Stimulated activated CD4-positive, alpha-beta T cell treated with anti-CD3 and anti-CD28 coated beads, TNF-alpha, amount 100 ng/mL, for 24 hours (primary cell): ENCODE data around the gene TPGS1.

Experiments used
- DNase-seq, 3 experiments: peaks; one replicate each; pipeline ENCODE4 v3.0.0-alpha.2; 2020; ENCODE audit warnings: low read depth in 3 of 3

The TPGS1 gene

GRCh38 chr19:507286-508203 is at the start of gene TPGS1:
TSS of gene TPGS1 (plus strand) at chr19:507497. CDS start at chr19:507507, 10 bp downstream.
- peak; percentile 45 to 86 (median 75) for DNase-seq

- no peak for DNase-seq
Measured at GRCh38 chr19:457636-458035, 49.7 kb upstream of the TPGS1 start.

GRCh38 chr19:458091-459042 is 48.9 kb upstream of the TPGS1 start:
- no peak for DNase-seq

- DNase-seq = peak in 1 of 3 experiments; percentile 17
Measured at GRCh38 chr19:459724-460511, 47.4 kb upstream of the TPGS1 start.

- DNase-seq = no peak
Measured at GRCh38 chr19:460877-461720, 46.2 kb upstream of the TPGS1 start, which contains the start of gene SHC2. TSS of gene SHC2 (minus strand) at chr19:461033. CDS start at chr19:460996, 37 bp downstream.

GRCh38 chr19:461721-462551 is 45.4 kb upstream of the TPGS1 start:
- no peak for DNase-seq

GRCh38 chr19:463483-464207 is 43.7 kb upstream of the TPGS1 start:
- DNase-seq = no peak

GRCh38 chr19:464208-464545 is 43.1 kb upstream of the TPGS1 start:
- no peak for DNase-seq

- DNase-seq = no peak
Measured at GRCh38 chr19:465056-465816, 42.1 kb upstream of the TPGS1 start.

GRCh38 chr19:467554-467953 is 39.7 kb upstream of the TPGS1 start:
- DNase-seq = no peak

- DNase-seq = no peak
Measured at GRCh38 chr19:468587-469256, 38.6 kb upstream of the TPGS1 start.

- no peak for DNase-seq
Measured at GRCh38 chr19:469833-470232, 37.5 kb upstream of the TPGS1 start.

- DNase-seq = no peak
Measured at GRCh38 chr19:470701-471100, 36.6 kb upstream of the TPGS1 start.

GRCh38 chr19:472005-472858 is 35.1 kb upstream of the TPGS1 start:
- no peak for DNase-seq

GRCh38 chr19:474126-475078 is 32.9 kb upstream of the TPGS1 start:
- no peak for DNase-seq

- no peak for DNase-seq
Measured at GRCh38 chr19:475360-475759, 31.9 kb upstream of the TPGS1 start.
